Measurements from ENCODE around the gene GRIFIN.
A peak's percentile ranks its signal among the peaks of the same experiment; 100 is the strongest.

The GRIFIN gene

DNA sequence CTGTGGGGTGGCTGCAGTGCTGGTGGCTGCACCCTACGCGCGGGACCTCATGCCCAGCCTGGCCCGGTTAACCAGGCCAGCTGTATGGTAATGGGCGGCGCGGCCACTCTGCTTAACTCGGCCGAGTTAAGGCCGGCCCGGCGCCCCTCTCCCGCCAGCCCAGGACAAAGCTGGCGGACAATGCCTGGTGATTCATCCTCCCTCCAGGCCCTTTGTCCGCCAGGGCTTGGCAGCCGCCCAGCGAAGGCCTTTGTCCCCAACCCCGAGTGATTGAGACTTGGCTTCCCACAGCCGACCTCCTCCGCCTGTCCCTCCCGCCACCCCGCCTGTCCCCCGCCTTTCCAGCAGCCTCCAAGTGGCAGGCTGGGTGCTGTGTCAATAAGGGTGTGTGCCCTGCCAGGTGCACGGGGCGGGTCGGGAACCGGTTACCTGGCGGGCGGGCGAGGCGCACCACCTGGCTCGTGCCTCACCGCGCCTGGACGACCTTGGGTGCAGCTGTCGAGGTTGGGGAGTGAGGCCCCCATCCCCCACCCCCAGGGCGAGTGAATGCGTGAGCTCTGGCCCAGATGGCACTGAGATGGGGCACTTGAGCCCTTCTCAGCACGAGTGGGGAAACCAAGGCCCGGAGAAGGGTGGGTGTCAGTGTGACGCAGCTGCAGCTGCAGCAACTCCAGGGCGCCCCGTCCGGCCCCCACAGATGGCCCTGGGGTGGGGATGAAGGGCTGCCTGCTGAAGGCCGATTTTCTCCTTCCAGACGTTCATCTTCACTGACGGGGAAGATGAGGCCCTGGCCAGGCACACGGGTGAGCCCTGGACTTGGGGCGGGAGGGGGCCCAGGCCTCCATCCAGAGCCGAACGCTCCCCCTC, 48.0 kb upstream of the GRIFIN start:
- CTCF ChIA-PET: no interaction called here
- Histone ChIP-seq H3K36me3 (ENCODE audit: control insufficient read depth in 2 of 2, insufficient read depth in 1 of 2, low read length in 2 of 2) (no peaks in the 10 kb centered on the region), H3K4me3 (ENCODE audit: low read depth, low read length) (no peak overlapping the region), H3K4me1 (ENCODE audit: control insufficient read depth, insufficient read depth, low read length) (peaks cover 12% of the 10 kb centered on the region), H3K27ac (ENCODE audit: extremely low read depth, low read depth, low read length) (no peak overlapping the region), H3K9me3 (ENCODE audit: control insufficient read depth, insufficient read depth, low read depth, low read length) (no peaks in the 10 kb centered on the region)
- TF ChIP-seq SP7 (tag by site-specific recombination; IDR thresholded peaks at IDR 0.05) (peak; percentile 54), ZNF76 (tag by site-specific recombination; IDR thresholded peaks at IDR 0.05; ENCODE audit: borderline replicate concordance, low read depth) (no peak), ZSCAN4 (tag by site-specific recombination; IDR thresholded peaks at IDR 0.05) (no peak), ZNF324 (tag by site-specific recombination; IDR thresholded peaks at IDR 0.05) (no peak), SP2 (tag by site-specific recombination; IDR thresholded peaks at IDR 0.05) (0 out of 2 replicates have a peak, but pooled peaks have one; percentile 10), ZNF24 (tag by site-specific recombination; IDR thresholded peaks at IDR 0.05) (no peak), GLIS2 (tag by site-specific recombination; IDR thresholded peaks at IDR 0.05) (no peak), ZFHX2 (tag by site-specific recombination; conservative IDR thresholded peaks at IDR 0.05) (peak; percentile 53), KLF8 (tag by site-specific recombination; IDR thresholded peaks at IDR 0.05) (peak; percentile 55; the same call in 1 of the 2 replicates), ZNF560 (tag by site-specific recombination; IDR thresholded peaks at IDR 0.05; ENCODE audit: borderline replicate concordance) (no peak), EGR2 (tag by site-specific recombination; IDR thresholded peaks at IDR 0.05; ENCODE audit: low read depth) (peak; percentile 71), KLF1 (tag by site-specific recombination; IDR thresholded peaks at IDR 0.05) (peak; percentile 99)
- TF ChIP-seq, protein P1, sequence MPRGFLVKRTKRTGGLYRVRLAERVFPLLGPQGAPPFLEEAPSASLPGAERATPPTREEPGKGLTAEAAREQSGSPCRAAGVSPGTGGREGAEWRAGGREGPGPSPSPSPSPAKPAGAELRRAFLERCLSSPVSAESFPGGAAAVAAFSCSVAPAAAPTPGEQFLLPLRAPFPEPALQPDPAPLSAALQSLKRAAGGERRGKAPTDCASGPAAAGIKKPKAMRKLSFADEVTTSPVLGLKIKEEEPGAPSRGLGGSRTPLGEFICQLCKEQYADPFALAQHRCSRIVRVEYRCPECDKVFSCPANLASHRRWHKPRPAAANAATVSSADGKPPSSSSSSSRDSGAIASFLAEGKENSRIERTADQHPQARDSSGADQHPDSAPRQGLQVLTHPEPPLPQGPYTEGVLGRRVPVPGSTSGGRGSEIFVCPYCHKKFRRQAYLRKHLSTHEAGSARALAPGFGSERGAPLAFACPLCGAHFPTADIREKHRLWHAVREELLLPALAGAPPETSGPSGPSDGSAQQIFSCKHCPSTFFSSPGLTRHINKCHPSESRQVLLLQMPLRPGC (tag by site-specific recombination; IDR thresholded peaks at IDR 0.05): no peak
- TF ChIP-seq, protein P2, sequence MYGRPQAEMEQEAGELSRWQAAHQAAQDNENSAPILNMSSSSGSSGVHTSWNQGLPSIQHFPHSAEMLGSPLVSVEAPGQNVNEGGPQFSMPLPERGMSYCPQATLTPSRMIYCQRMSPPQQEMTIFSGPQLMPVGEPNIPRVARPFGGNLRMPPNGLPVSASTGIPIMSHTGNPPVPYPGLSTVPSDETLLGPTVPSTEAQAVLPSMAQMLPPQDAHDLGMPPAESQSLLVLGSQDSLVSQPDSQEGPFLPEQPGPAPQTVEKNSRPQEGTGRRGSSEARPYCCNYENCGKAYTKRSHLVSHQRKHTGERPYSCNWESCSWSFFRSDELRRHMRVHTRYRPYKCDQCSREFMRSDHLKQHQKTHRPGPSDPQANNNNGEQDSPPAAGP (tag by site-specific recombination; IDR thresholded peaks at IDR 0.05): peak; percentile 78; the same call in 1 of the 2 replicates
- POLR2A ChIA-PET: no interaction called here

DNA sequence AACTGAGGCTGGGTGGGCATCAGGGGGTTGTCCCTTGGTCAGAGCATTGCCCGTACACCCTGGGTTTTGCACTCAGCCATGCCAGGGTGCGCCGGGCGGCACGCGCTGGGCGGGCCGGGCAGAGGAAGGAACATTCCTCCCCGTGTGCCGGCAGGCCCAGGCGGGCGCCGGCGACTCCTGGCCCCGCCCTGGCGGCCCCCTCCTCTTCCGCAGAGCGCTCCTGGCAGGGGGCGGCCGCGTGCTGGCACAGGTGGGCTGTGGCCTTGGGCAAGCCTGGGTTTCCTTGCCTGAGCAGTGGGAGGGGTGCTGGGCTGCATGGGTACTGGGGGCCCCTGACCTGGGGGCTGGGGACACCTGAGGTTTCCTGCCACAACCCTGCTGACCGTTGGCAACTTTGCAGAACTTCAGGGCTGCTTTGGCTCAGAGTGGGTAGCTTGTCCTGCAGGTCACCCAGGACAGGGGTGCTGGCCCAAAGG, 47.3 kb upstream of the GRIFIN start:
- H3K9me3 ChIP-seq (ENCODE audit: control insufficient read depth, insufficient read depth, low read depth, low read length): no peaks in the 10 kb centered on the region
- no peak overlapping the region for H3K27ac ChIP-seq (ENCODE audit: extremely low read depth, low read depth, low read length)
- CTCF ChIA-PET: no interaction called here
- H3K4me3 ChIP-seq (ENCODE audit: low read depth, low read length): no peak overlapping the region; the same call in 1 of the 2 replicates
- H3K36me3 ChIP-seq (ENCODE audit: control insufficient read depth in 2 of 2, insufficient read depth in 1 of 2, low read length in 2 of 2): no peaks in the 10 kb centered on the region
- POLR2A ChIA-PET: no interaction called here
- peaks cover 14% of the 10 kb centered on the region for H3K4me1 ChIP-seq (ENCODE audit: control insufficient read depth, insufficient read depth, low read length)
- no peak for TF ChIP-seq ZNF837 (tag by site-specific recombination; IDR thresholded peaks at IDR 0.05)
- TF ChIP-seq, protein P3, sequence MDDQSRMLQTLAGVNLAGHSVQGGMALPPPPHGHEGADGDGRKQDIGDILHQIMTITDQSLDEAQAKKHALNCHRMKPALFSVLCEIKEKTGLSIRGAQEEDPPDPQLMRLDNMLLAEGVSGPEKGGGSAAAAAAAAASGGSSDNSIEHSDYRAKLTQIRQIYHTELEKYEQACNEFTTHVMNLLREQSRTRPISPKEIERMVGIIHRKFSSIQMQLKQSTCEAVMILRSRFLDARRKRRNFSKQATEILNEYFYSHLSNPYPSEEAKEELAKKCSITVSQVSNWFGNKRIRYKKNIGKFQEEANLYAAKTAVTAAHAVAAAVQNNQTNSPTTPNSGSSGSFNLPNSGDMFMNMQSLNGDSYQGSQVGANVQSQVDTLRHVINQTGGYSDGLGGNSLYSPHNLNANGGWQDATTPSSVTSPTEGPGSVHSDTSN (CRISPR knock-in tag; IDR thresholded peaks at IDR 0.05): no peak
- TF ChIP-seq ZNF488 (tag by site-specific recombination; IDR thresholded peaks at IDR 0.05): no peak
- TF ChIP-seq SP3 (tag by site-specific recombination; IDR thresholded peaks at IDR 0.05): no peak
- no peak for TF ChIP-seq ZNF335 (tag by site-specific recombination; conservative IDR thresholded peaks at IDR 0.05)
- TF ChIP-seq, protein P4, sequence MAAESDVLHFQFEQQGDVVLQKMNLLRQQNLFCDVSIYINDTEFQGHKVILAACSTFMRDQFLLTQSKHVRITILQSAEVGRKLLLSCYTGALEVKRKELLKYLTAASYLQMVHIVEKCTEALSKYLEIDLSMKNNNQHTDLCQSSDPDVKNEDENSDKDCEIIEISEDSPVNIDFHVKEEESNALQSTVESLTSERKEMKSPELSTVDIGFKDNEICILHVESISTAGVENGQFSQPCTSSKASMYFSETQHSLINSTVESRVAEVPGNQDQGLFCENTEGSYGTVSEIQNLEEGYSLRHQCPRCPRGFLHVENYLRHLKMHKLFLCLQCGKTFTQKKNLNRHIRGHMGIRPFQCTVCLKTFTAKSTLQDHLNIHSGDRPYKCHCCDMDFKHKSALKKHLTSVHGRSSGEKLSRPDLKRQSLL (tag by site-specific recombination; IDR thresholded peaks at IDR 0.05): no peak
- TF ChIP-seq, protein P5, sequence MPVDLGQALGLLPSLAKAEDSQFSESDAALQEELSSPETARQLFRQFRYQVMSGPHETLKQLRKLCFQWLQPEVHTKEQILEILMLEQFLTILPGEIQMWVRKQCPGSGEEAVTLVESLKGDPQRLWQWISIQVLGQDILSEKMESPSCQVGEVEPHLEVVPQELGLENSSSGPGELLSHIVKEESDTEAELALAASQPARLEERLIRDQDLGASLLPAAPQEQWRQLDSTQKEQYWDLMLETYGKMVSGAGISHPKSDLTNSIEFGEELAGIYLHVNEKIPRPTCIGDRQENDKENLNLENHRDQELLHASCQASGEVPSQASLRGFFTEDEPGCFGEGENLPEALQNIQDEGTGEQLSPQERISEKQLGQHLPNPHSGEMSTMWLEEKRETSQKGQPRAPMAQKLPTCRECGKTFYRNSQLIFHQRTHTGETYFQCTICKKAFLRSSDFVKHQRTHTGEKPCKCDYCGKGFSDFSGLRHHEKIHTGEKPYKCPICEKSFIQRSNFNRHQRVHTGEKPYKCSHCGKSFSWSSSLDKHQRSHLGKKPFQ (tag by site-specific recombination; IDR thresholded peaks at IDR 0.05): no peak
- no peak for TF ChIP-seq ZNF654 (tag by site-specific recombination; IDR thresholded peaks at IDR 0.05; ENCODE audit: low read depth)
- TF ChIP-seq, protein P6, sequence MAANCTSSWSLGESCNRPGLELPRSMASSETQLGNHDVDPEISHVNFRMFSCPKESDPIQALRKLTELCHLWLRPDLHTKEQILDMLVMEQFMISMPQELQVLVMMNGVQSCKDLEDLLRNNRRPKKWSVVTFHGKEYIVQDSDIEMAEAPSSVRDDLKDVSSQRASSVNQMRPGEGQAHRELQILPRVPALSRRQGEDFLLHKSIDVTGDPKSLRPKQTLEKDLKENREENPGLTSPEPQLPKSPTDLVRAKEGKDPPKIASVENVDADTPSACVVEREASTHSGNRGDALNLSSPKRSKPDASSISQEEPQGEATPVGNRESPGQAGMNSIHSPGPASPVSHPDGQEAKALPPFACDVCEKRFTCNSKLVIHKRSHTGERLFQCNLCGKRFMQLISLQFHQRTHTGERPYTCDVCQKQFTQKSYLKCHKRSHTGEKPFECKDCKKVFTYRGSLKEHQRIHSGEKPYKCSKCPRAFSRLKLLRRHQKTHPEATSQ (tag by site-specific recombination; IDR thresholded peaks at IDR 0.05): no peak
- no peak for TF ChIP-seq ZNF350 (tag by site-specific recombination; IDR thresholded peaks at IDR 0.05)
- no peak for TF ChIP-seq ZNF560 (tag by site-specific recombination; IDR thresholded peaks at IDR 0.05; ENCODE audit: borderline replicate concordance)

All from HEK293 (cell line).